ENCODE measurements around the gene ETHE1.
A peak's percentile ranks its signal among the peaks of the same experiment; 100 is the strongest.
"Not testable (repeated sequence)": the region's sequence is repeated elsewhere in the genome, so short reads cannot be mapped to it uniquely, and the experiment has no call there.

The ETHE1 gene

GRCh38 chr19:43552198-43552450, 25.1 kb upstream of the ETHE1 start:
- no peak for DNase-seq (ENCODE audit: low read depth in 2 of 2)

- no peak for DNase-seq (ENCODE audit: low read depth in 2 of 2)
Measured at GRCh38 chr19:43551399-43552197, 24.6 kb upstream of the ETHE1 start.

- DNase-seq (ENCODE audit: low read depth in 2 of 2), result no peak
Measured at GRCh38 chr19:43548706-43549105, 21.7 kb upstream of the ETHE1 start.

GRCh38 chr19:43547926-43548325, 20.9 kb upstream of the ETHE1 start:
- DNase-seq (ENCODE audit: low read depth in 2 of 2), result not testable (repeated sequence)

GRCh38 chr19:43546581-43546980, 19.6 kb upstream of the ETHE1 start:
- no peak for DNase-seq (ENCODE audit: low read depth in 2 of 2)

GRCh38 chr19:43545981-43546380, 19.0 kb upstream of the ETHE1 start:
- no peak for DNase-seq (ENCODE audit: low read depth in 2 of 2)

GRCh38 chr19:43545276-43545675, 18.3 kb upstream of the ETHE1 start:
- DNase-seq (ENCODE audit: low read depth in 2 of 2), result no peak

- no peak for DNase-seq (ENCODE audit: low read depth in 2 of 2)
Measured at GRCh38 chr19:43544077-43544476, 17.1 kb upstream of the ETHE1 start.

- DNase-seq (ENCODE audit: low read depth in 2 of 2), result no peak
Measured at GRCh38 chr19:43541920-43542650, 15.1 kb upstream of the ETHE1 start.

GRCh38 chr19:43540381-43540780, 13.4 kb upstream of the ETHE1 start:
- no peak for DNase-seq (ENCODE audit: low read depth in 2 of 2)

GRCh38 chr19:43538922-43539321, 11.9 kb upstream of the ETHE1 start:
- no peak for DNase-seq (ENCODE audit: low read depth in 2 of 2)

- DNase-seq (ENCODE audit: low read depth in 2 of 2), result no peak
Measured at GRCh38 chr19:43534816-43535761, 8.1 kb upstream of the ETHE1 start.

GRCh38 chr19:43534305-43534815, 7.4 kb upstream of the ETHE1 start:
- DNase-seq (ENCODE audit: low read depth in 2 of 2), result no peak

GRCh38 chr19:43533546-43534304, 6.7 kb upstream of the ETHE1 start:
- DNase-seq (ENCODE audit: low read depth in 2 of 2), result peak; percentile 79 to 89

GRCh38 chr19:43532962-43533545, 6.1 kb upstream of the ETHE1 start, which contains the start of gene ZNF575:
Gene ZNF575, plus strand, starts transcription at chr19:43533188. Its CDS starts 1,235 bp downstream, at chr19:43534423.
- peak; percentile 54 to 74 for DNase-seq (ENCODE audit: low read depth in 2 of 2)

GRCh38 chr19:43532571-43532961, 5.6 kb upstream of the ETHE1 start:
- DNase-seq (ENCODE audit: low read depth in 2 of 2), result no peak

- DNase-seq (ENCODE audit: low read depth in 2 of 2), result no peak
Measured at GRCh38 chr19:43527860-43528622, 1.0 kb upstream of the ETHE1 start.

- no peak for DNase-seq (ENCODE audit: low read depth in 2 of 2)
Measured at GRCh38 chr19:43525836-43526771, 897 bp downstream of the ETHE1 start.
